H54 (cell line): ENCODE measurements around the gene RNF115.

ENCODE experiments used
- DNase-seq: peaks from one replicate; pipeline ENCODE4 v3.0.0; 2011; ENCODE audit warnings: low spot score, mixed read lengths; ENCODE audit not compliant: insufficient read length
- FAIRE-seq: peaks from 3 replicates; lab custom pipeline; 2011; peaks lifted over from hg19 to GRCh38; lab: Jason Lieb, UNC
- POLR2A ChIP-seq: IDR thresholded peaks from 2 replicates; pipeline ENCODE4 v1.6.1; 2011; ENCODE audit warnings: low read depth, mild to moderate bottlenecking, low read length

Gene RNF115

GRCh38 chr1:145701306-145701862 is 122.5 kb downstream of the RNF115 start:
- FAIRE-seq = no peak
- no peak for DNase-seq
- TF ChIP-seq POLR2A = no peak

DNA sequence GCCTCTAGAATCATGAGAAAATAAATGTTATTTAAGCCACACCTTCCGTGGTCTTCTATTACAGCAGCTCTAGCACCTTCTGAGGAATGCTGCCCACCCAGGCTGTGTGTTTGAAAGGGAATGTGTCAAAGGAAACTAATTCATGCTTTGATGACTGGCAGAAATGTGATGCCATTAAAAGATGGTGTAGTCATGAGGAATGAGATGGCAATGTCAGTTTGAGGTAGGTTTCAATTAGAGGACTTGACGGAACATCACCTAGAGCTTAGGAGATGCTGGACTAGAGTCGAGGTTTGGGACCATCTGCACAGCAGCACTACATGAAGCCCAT is 127.3 kb downstream of the RNF115 start:
- FAIRE-seq = no peak
- no peak for DNase-seq

DNA sequence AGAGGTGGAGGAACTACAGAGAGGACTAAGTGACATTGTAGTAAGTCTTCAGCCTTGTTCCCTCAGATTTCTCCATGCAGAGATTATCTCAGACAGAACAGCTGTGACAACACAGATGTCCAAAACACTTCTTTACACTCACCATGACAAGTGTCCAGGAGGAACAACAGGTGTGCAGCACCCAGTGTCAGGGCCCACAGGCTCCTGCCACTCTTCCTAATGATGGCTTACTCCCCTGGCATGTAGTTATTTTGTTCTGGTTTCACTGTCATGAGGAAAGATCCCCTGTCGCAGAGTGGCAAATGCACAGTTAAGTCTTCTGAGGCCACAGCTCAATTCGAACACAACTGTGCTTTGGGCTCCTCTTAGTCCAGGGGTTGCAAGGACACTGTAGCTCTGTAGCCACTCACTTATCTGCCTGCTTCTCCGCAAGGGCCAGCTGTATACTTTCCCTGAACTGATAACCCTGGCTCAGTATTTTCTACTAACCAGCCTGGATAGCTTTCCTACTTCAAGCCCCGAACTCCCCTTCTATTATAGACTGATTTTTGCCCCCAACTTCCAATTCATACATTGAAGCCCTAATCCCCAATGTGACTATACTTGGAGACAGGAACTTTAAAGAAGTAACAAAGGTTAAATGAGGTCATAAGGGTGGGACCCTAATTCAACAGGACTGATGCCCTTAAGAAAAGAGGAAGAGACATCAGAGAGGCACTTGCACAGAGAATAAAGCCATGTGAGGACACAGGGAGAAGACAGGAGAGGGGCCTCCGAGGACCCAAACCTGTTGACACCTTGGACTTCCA is 127.9 kb downstream of the RNF115 start:
- no peak for TF ChIP-seq POLR2A
- DNase-seq = no peak
- FAIRE-seq = no peak

More for the DNA sequence above, 127.3 kb downstream of the RNF115 start:
- TF ChIP-seq POLR2A = no peak

DNA sequence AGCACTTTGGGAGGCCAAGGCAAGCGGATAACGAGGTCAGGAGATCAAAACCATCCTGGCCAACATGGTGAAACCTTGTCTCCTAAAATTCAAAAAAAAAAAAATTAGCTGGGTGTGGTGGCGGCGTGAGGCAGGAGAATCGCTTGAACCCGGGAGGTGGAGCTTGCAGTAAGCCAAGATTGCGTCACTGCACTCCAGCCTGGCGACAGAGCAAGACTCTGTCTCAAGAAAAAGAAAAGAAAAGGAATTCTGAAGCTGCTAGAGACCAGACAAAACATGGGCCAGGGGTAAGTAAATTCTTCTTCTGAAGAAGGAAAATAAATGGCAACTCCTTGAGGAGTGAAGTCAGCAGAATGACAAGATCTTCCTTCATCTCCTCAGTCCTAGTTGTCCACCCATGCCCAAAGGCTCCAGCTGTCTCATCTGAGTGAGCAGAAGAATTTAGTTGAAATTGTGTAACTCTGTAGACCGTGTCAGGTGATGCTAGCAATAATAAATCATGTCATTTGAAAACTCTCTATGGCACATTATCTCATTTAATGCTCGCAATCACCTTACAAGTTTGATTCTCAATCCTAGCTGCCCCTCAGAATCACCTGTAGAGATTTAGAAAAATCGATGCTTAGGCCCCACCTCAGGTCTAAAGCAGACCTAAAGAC is 131.0 kb downstream of the RNF115 start:
- DNase-seq (no peak), FAIRE-seq (no peak)

GRCh38 chr1:145690587-145691558 is 133.0 kb downstream of the RNF115 start:
- FAIRE-seq (no peak), DNase-seq (peak; percentile 37)
- TF ChIP-seq POLR2A = no peak

More for the DNA sequence above, 131.0 kb downstream of the RNF115 start:
- no peak for TF ChIP-seq POLR2A

- DNase-seq (no peak), FAIRE-seq (no peak)
- TF ChIP-seq POLR2A = no peak
Measured at GRCh38 chr1:145689922-145690321, 134.0 kb downstream of the RNF115 start.

DNA sequence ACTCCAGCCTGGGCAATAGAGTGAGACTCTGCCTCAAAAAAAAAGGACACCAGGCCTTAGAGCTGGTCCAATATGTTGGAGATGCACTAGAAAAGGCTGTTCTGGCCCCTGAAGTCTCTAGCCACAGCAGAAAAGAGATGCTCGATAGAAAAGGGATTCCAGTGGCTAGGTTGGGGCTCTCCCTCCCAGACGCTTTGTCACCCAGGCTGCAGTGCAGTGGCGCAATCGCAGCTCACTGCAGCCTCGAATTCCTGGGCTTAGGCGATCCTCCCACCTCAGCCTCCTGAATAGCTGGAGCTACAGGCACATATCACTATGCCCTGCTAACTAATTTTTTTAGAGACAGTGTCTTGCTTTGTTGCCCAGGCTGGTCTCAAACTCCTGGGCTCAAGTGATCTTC is 135.0 kb downstream of the RNF115 start:
- FAIRE-seq = no peak
- DNase-seq = no peak
- TF ChIP-seq POLR2A = no peak
